GM19452 (cell line): Measurements from ENCODE around the gene KIAA0753.
"Not testable (repeated sequence)": the region's sequence is repeated elsewhere in the genome, so short reads cannot be mapped to it uniquely, and the experiment has no call there.

Experiments used
- ATAC-seq: cut with Tn5 transposase; IDR thresholded peaks from one replicate; pipeline ENCODE4 v1.9.1; 2021; ENCODE audit not compliant: unreplicated experiment

Gene KIAA0753

DNA sequence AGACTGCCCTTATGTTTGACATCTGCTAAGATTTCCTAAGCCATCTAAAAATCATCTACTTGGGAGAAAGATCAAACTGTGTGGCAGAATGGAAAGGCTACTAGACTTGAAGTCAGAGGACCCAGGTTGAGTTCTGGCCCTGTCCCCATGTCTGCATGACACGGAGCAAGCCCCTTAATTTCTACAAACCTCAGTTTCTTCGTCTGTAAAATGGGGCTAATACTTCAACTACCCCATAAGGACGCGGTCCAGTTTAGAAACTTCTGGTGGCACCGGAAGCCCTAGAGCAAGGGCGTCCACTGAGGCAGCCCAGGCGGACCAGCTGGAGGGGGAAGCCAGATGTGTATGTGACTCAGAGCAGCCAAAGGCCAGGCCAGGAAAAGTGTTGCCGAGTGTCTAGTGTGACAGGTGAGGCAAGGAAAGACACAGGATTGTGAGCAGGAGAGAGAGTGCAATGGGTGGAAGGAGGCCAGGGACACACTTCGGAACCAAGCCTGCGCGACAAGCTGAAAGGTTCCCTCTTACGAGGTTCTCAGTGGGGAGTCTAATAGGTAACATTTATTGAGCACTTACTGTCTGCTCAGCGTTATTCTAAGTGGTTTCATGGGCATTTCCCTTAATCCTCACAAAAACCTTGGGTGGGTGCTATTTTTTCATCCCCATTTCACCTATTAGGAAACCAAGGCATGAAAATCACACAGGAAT is 66.4 kb downstream of the KIAA0753 start:
- ATAC-seq = no peak

- ATAC-seq = not testable (repeated sequence)
Observed at GRCh38 chr17:6573495-6573894, 67.0 kb downstream of the KIAA0753 start.

- no peak for ATAC-seq
Observed at GRCh38 chr17:6572972-6573370, 67.5 kb downstream of the KIAA0753 start.

GRCh38 chr17:6571452-6571781 is 69.1 kb downstream of the KIAA0753 start:
- no peak for ATAC-seq

- ATAC-seq = no peak
Observed at GRCh38 chr17:6570731-6571451, 69.6 kb downstream of the KIAA0753 start.

- no peak for ATAC-seq
Observed at GRCh38 chr17:6569370-6570285, 70.9 kb downstream of the KIAA0753 start.

GRCh38 chr17:6568184-6568758 is 72.2 kb downstream of the KIAA0753 start:
- no peak for ATAC-seq

- no peak for ATAC-seq
Observed at GRCh38 chr17:6567528-6568183, 72.9 kb downstream of the KIAA0753 start.

GRCh38 chr17:6561446-6561845 is 79.1 kb downstream of the KIAA0753 start:
- no peak for ATAC-seq

- no peak for ATAC-seq
Observed at GRCh38 chr17:6560496-6560895, 80.0 kb downstream of the KIAA0753 start.

- no peak for ATAC-seq
Observed at GRCh38 chr17:6559753-6560215, 80.7 kb downstream of the KIAA0753 start.

- no peak for ATAC-seq
Observed at GRCh38 chr17:6558932-6559752, 81.4 kb downstream of the KIAA0753 start.

GRCh38 chr17:6558276-6558675 is 82.2 kb downstream of the KIAA0753 start:
- ATAC-seq = no peak

GRCh38 chr17:6557040-6557438 is 83.5 kb downstream of the KIAA0753 start:
- no peak for ATAC-seq

- ATAC-seq = no peak
Observed at GRCh38 chr17:6556121-6557039, 84.1 kb downstream of the KIAA0753 start, which contains the start of gene PITPNM3. Gene PITPNM3, minus strand, starts transcription at chr17:6556555. Its CDS starts 149 bp downstream, at chr17:6556406.

DNA sequence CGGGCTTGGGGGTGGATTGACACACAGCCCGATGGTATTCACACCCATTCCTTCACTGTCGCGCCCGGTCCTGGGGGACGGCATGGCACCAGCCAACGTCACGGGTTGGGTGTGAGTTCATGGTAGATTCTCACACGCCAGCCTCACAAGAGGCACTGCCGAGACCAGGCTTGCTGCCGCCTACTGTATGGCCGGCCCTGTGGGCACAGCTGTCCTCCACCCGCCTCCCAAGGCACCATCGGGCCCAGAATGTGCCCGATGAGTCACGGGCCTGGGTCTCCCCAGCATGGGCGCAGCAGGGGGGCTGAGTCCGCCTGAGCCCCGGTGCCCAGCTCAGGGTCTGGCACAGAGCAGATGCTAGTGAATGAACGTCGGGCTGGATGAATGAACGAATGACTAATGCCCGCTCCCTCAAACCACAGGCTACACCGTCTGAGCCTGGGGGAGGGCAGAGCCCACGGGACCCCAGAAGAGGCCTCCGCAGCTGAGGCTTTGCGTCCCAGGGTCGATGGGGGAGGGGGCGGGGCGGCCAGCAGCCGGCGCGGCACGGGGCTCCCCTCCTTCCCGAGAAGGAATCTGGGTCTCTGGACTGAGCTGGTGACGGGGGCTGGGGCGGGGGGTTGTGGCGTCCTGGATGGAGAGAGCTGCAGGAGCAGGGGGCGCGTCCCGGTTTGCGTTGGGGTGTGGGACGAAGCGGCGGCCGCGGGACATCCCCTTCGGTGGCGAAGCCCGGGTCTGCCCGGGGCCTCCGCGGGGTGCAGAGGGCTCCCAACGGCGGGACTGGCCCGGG is 85.0 kb downstream of the KIAA0753 start:
- no peak for ATAC-seq

GRCh38 chr17:6554871-6555330 is 85.6 kb downstream of the KIAA0753 start:
- no peak for ATAC-seq

DNA sequence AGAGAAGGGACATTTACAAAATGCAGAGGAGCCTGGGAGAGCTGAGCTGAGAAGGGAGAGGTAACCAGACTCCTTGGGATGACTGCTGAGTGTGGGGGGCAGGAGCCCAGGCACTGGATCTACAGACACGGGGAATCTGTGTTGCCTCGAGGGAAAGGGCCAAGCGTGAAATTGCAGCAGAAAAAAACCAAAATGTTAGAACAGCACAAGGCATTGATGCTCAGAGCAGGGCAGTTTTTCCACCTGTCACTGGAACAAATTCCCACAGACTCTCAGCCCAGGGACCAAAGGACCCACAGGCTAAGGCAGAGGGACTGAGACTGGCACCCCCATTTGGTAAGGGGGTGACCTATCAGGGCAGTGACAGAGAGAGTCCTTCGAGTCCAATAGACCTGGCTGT is 86.2 kb downstream of the KIAA0753 start:
- ATAC-seq = no peak
